ENCODE results near the gene EXOSC7. TPM values are rescaled to one million over a fixed set of nuclear protein-coding genes. Genes with fewer than 3 reads are reported as not detected.

EXOSC7 gene
- total RNA-seq, 1 experiment from 2014 or later = 88.7 TPM

DNA sequence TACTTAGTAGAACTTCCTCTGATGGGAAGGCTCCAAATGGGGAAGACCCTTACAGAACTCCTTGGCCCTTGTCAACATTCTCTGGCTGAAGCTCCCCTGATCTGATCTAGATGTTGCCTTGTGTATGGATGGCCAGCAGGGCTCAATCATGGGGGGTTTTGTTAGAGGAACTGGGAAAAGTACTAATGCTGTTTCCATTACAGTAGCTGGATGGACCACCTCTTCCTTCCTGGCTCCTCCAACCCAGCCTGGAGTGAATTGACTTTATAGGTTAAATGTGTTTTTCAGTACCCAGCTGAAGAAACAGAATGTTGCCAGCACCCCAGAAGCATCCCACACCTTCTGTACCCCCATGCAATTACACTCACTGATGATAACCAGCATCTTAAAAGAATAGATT is 27.4 kb downstream of the EXOSC7 start:
- H3K4me3 Mint-ChIP-seq = no peak overlapping the region
- Histone ChIP-seq H3K56ac (ENCODE audit: insufficient read length, low read depth, low read length) (no peak overlapping the region), H4K8ac (replicated peaks; ENCODE audit: insufficient read length, low read depth, low read length) (no peak overlapping the region)

More for the DNA sequence above, 27.4 kb downstream of the EXOSC7 start:
- H4K91ac ChIP-seq (ENCODE audit: insufficient read length, low read depth, low read length) = no peak overlapping the region
- H3K27me3 ChIP-seq (ENCODE audit: insufficient read depth, low read length) = no peaks in the 10 kb centered on the region
- H2BK120ac ChIP-seq (ENCODE audit: low read depth, low read length, poor library complexity, severe bottlenecking) = no peak overlapping the region
- DNase-seq = no peak
- H2BK15ac ChIP-seq (ENCODE audit: low read depth, low read length) = no peak overlapping the region
- no peak overlapping the region for H3K23ac ChIP-seq (ENCODE audit: insufficient read length, low read depth, low read length)
- H3K27me3 Mint-ChIP-seq (ENCODE audit: low read depth) = no peaks in the 10 kb centered on the region
- no peak overlapping the region for H2BK20ac ChIP-seq (ENCODE audit: low read depth, low read length, poor library complexity, severe bottlenecking)
- H3T11ph ChIP-seq (ENCODE audit: low read length) = no peak overlapping the region
- no peak overlapping the region for H2AK5ac ChIP-seq (ENCODE audit: insufficient read length, low read length)
- no peaks in the 10 kb centered on the region for H3K79me1 ChIP-seq (ENCODE audit: insufficient read depth, low read depth, low read length, poor library complexity, severe bottlenecking)
- H3K36me3 Mint-ChIP-seq (ENCODE audit: insufficient read depth in 1 of 3, low read depth in 3 of 3) = peaks cover 62 to 87% (median 85%) of the 10 kb centered on the region in 3 experiments
- H3K9ac ChIP-seq (ENCODE audit: extremely low read depth, insufficient read length, low read length) = no peak overlapping the region
- H3K4me1 Mint-ChIP-seq = no peaks in the 10 kb centered on the region
- H3K14ac ChIP-seq (ENCODE audit: insufficient read depth, low read length) = no peak overlapping the region
- no peaks in the 10 kb centered on the region for H4K20me1 ChIP-seq (ENCODE audit: control insufficient read depth, insufficient read depth, insufficient read length)
- H2BK12ac ChIP-seq (ENCODE audit: insufficient read length, low read depth, low read length) = no peak overlapping the region
- no peak overlapping the region for H2AFZ ChIP-seq (ENCODE audit: low read length)
- TF ChIP-seq, protein P1, sequence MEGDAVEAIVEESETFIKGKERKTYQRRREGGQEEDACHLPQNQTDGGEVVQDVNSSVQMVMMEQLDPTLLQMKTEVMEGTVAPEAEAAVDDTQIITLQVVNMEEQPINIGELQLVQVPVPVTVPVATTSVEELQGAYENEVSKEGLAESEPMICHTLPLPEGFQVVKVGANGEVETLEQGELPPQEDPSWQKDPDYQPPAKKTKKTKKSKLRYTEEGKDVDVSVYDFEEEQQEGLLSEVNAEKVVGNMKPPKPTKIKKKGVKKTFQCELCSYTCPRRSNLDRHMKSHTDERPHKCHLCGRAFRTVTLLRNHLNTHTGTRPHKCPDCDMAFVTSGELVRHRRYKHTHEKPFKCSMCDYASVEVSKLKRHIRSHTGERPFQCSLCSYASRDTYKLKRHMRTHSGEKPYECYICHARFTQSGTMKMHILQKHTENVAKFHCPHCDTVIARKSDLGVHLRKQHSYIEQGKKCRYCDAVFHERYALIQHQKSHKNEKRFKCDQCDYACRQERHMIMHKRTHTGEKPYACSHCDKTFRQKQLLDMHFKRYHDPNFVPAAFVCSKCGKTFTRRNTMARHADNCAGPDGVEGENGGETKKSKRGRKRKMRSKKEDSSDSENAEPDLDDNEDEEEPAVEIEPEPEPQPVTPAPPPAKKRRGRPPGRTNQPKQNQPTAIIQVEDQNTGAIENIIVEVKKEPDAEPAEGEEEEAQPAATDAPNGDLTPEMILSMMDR (conservative IDR thresholded peaks at IDR 0.05) = no peak
- H3K9me3 Mint-ChIP-seq = peaks cover 18 to 21% of the 10 kb centered on the region in 2 experiments
- peaks cover 5% of the 10 kb centered on the region for H3K9me3 ChIP-seq (ENCODE audit: control insufficient read depth, low read depth, low read length)
- no peak overlapping the region for H3K27ac ChIP-seq (ENCODE audit: insufficient read length, low read depth, low read length)
- no peaks in the 10 kb centered on the region for H3K4me1 ChIP-seq (ENCODE audit: insufficient read depth, low read length)
- H3K18ac ChIP-seq (ENCODE audit: insufficient read length, low read depth, low read length) = no peak overlapping the region
- H4K5ac ChIP-seq (ENCODE audit: insufficient read length, low read depth, low read length) = no peak overlapping the region
- no peak overlapping the region for H3K27ac Mint-ChIP-seq
- H3K4me2 ChIP-seq (ENCODE audit: insufficient read depth, insufficient read length, low read length) = no peak overlapping the region
- no peak overlapping the region for H2BK5ac ChIP-seq (ENCODE audit: insufficient read length, low read length)
- no peak overlapping the region for H3K4ac ChIP-seq (ENCODE audit: low read depth, low read length)
- H3K79me2 ChIP-seq (ENCODE audit: insufficient read depth, low read length) = no peaks in the 10 kb centered on the region
- H3K23me2 ChIP-seq (ENCODE audit: insufficient read length, low read depth, low read length, poor library complexity, severe bottlenecking) = no peaks in the 10 kb centered on the region
